ENCODE results near the gene CD4. TPM values are rescaled to one million over a fixed set of nuclear protein-coding genes. Genes with fewer than 3 reads are reported as not detected.

CD4 gene
- total and polyA plus RNA-seq, 7 experiments from 2014 or later, result 164 to 576 (median 256) TPM

GRCh38 chr12:6829536-6830220, 40.4 kb downstream of the CD4 start:
- Mint-ChIP-seq H3K27me3 (peaks cover 9 to 53% (median 16%) of the 10 kb centered on the region in 5 donors), H3K4me3 (peak overlapping the region; percentile 88 to 98 (median 92)), H3K27ac (peak overlapping the region in 8 of 9 donors; percentile 81 to 93 (median 86)), H3K4me1 (peaks cover 19 to 32% (median 26%) of the 10 kb centered on the region in 7 donors), H3K36me3 (peaks cover 0 to 4% (median 0%) of the 10 kb centered on the region in 5 donors), H3K9me3 (peaks cover 0 to 2% (median 0%) of the 10 kb centered on the region in 11 donors)
- H3K9me3 ChIP-seq (ENCODE audit: control insufficient read depth in 2 of 3, low read length in 3 of 3), result no peaks in the 10 kb centered on the region
- POLR2A ChIA-PET, result interaction anchor here (0.6 to 13.2 kb wide), 18 partner anchors 11 to 202 kb away, joined by 3 to 91 read pairs (median 4); partner anchors contain the start of genes CD4, CDCA3, COPS7A and GNB3
- CTCF ChIA-PET, result interaction anchor here (0.5 to 1.6 kb wide), 8 partner anchors 9 to 77 kb away, joined by 3 to 6 read pairs (median 4); partner anchors contain the start of genes MLF2, SPSB2 and USP5
- intact Hi-C loops (cut with micrococcal nuclease), result loop anchor here (2.0 to 5.0 kb wide), 4 partner anchors 43 to 262 kb away; partner anchors contain the start of genes ZNF384 (in 2 of the 2), NOP2 (in 1 of the 2) and SPSB2 (in 1 of the 2)
- ATAC-seq (no peak), DNase-seq (no peak)
- peaks cover 0 to 9% of the 10 kb centered on the region in 2 donors for H3K27me3 ChIP-seq (ENCODE audit: control insufficient read depth in 2 of 2, insufficient read depth in 2 of 2, low read length in 2 of 2)
- H3K4me1 ChIP-seq (ENCODE audit: control insufficient read depth in 2 of 2, insufficient read depth in 2 of 2, low read length in 2 of 2), result peaks cover 0 to 4% of the 10 kb centered on the region in 2 donors
- peak overlapping the region; percentile 53 for H3K27ac ChIP-seq (ENCODE audit: low read depth, low read length)
- H3K36me3 ChIP-seq (ENCODE audit: control insufficient read depth in 2 of 3, insufficient read depth in 3 of 3, low read length in 3 of 3), result no peaks in the 10 kb centered on the region
- peak overlapping the region; percentile 77 for H3K4me3 ChIP-seq (ENCODE audit: low read length)

- H3K9me3 Mint-ChIP-seq, result peaks cover 0 to 2% (median 0%) of the 10 kb centered on the region in 11 donors
Measured at GRCh38 chr12:6830286-6830890, 41.1 kb downstream of the CD4 start.

DNA sequence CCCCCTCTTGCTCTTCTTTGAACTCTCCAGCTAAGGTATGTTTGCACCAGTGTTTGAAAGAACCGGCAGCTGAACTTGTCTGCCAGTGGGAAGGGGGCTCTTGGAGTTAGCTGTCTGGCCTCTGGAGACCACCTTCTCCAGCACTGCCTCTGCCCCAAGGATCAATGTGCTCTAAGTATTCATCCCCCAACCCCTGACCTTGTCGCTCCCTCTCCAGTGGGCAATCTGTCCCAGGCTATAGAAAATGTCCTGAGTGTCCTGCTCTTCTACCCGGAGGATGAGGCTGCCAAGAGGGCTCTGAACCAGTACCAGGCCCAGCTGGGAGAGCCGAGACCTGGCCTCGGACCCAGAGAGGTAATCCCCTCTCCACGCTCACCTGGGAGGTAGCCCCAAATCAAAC, 41.7 kb downstream of the CD4 start:
- H3K27me3 ChIP-seq (ENCODE audit: control insufficient read depth in 2 of 2, insufficient read depth in 2 of 2, low read length in 2 of 2), result peaks cover 0 to 4% of the 10 kb centered on the region in 2 donors
- CTCF ChIA-PET, result interaction anchor here (0.6 to 1.1 kb wide), 5 partner anchors 8 to 266 kb away, joined by 3 to 4 read pairs (median 3); partner anchors contain the start of gene MLF2

More at GRCh38 chr12:6830286-6830890, 41.1 kb downstream of the CD4 start:
- Histone ChIP-seq H3K9me3 (ENCODE audit: control insufficient read depth in 2 of 3, low read length in 3 of 3) (no peaks in the 10 kb centered on the region), H3K4me3 (ENCODE audit: low read length) (no peak overlapping the region), H3K4me1 (ENCODE audit: control insufficient read depth in 2 of 2, insufficient read depth in 2 of 2, low read length in 2 of 2) (peaks cover 0 to 4% of the 10 kb centered on the region in 2 donors), H3K27me3 (ENCODE audit: control insufficient read depth in 2 of 2, insufficient read depth in 2 of 2, low read length in 2 of 2) (peaks cover 0 to 4% of the 10 kb centered on the region in 2 donors), H3K36me3 (ENCODE audit: control insufficient read depth in 2 of 3, insufficient read depth in 3 of 3, low read length in 3 of 3) (no peaks in the 10 kb centered on the region), H3K27ac (ENCODE audit: low read depth, low read length) (no peak overlapping the region)
- Mint-ChIP-seq H3K4me3 (peak overlapping the region; percentile 37 to 98 (median 80)), H3K27me3 (peaks cover 3 to 47% (median 9%) of the 10 kb centered on the region in 5 donors), H3K27ac (peak overlapping the region in 6 of 9 donors; percentile 17 to 86 (median 34)), H3K36me3 (peaks cover 0 to 4% (median 0%) of the 10 kb centered on the region in 5 donors), H3K4me1 (peaks cover 13 to 31% (median 23%) of the 10 kb centered on the region in 7 donors)
- DNase-seq (no peak), ATAC-seq (no peak)
- ChIA-PET POLR2A (interaction anchor here (0.6 to 13.2 kb wide), 8 partner anchors 22 to 203 kb away, joined by 3 to 91 read pairs (median 11); partner anchors contain the start of genes CDCA3, COPS7A, MLF2 and USP5), CTCF (interaction anchor here (0.5 to 1.6 kb wide), 7 partner anchors 8 to 267 kb away, joined by 3 to 5 read pairs (median 4); partner anchors contain the start of genes MLF2 and USP5)
- intact Hi-C loops (cut with micrococcal nuclease), result no loop called here

DNA sequence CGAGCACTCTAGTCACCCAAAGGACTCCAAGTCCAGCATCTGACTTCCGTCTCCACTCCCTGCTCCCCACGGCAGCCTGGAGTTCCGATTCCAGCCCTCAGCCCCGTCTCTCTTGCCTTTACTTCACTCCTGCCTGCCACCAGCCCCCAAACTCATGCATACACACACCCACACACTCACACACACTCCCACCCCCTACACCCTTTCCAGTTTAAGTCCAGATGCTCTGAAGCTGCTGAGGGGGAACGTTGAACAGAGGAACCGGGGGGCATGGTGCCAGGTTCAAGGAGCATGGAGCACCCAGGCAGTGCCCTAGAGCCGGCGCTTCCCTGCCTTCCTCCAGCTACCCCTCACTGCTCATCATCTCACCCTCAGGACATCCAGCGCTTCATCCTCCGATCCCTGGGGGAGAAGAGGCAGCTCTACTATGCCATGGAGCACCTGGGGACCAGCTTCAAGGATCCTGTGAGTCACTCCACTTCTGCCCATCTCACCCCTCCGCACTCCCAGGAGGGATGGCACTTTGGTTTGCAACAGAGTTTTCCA, 42.2 kb downstream of the CD4 start:
- no peak overlapping the region for H3K27ac Mint-ChIP-seq
- POLR2A ChIA-PET, result interaction anchor here (1.3 to 13.2 kb wide), 3 partner anchors 21 to 182 kb away, joined by 3 to 91 read pairs (median 39); partner anchors contain the start of genes CDCA3, MLF2 and USP5

More for the DNA sequence above, 41.7 kb downstream of the CD4 start:
- Histone ChIP-seq H3K36me3 (ENCODE audit: control insufficient read depth in 2 of 3, insufficient read depth in 3 of 3, low read length in 3 of 3) (no peaks in the 10 kb centered on the region), H3K9me3 (ENCODE audit: control insufficient read depth in 2 of 3, low read length in 3 of 3) (no peaks in the 10 kb centered on the region), H3K4me1 (ENCODE audit: control insufficient read depth in 2 of 2, insufficient read depth in 2 of 2, low read length in 2 of 2) (peaks cover 3 to 4% of the 10 kb centered on the region in 2 donors), H3K4me3 (ENCODE audit: low read length) (no peak overlapping the region), H3K27ac (ENCODE audit: low read depth, low read length) (no peak overlapping the region)
- peaks cover 0 to 45% (median 6%) of the 10 kb centered on the region in 5 donors for H3K27me3 Mint-ChIP-seq
- H3K9me3 Mint-ChIP-seq, result peaks cover 0 to 2% (median 0%) of the 10 kb centered on the region in 11 donors
- H3K36me3 Mint-ChIP-seq, result peaks cover 0 to 4% (median 0%) of the 10 kb centered on the region in 5 donors
- H3K4me3 Mint-ChIP-seq, result peak overlapping the region in 9 of 10 donors; percentile 0 to 98 (median 34)
- DNase-seq (no peak), ATAC-seq (no peak)
- intact Hi-C loops (cut with micrococcal nuclease), result no loop called here
- H3K27ac Mint-ChIP-seq, result peak overlapping the region in 3 of 9 donors; percentile 29 to 57 (median 40)
- POLR2A ChIA-PET, result interaction anchor here (0.6 to 13.2 kb wide), 6 partner anchors 21 to 204 kb away, joined by 3 to 91 read pairs (median 6); partner anchors contain the start of genes CDCA3, MLF2 and USP5
- peaks cover 9 to 29% (median 23%) of the 10 kb centered on the region in 7 donors for H3K4me1 Mint-ChIP-seq

DNA sequence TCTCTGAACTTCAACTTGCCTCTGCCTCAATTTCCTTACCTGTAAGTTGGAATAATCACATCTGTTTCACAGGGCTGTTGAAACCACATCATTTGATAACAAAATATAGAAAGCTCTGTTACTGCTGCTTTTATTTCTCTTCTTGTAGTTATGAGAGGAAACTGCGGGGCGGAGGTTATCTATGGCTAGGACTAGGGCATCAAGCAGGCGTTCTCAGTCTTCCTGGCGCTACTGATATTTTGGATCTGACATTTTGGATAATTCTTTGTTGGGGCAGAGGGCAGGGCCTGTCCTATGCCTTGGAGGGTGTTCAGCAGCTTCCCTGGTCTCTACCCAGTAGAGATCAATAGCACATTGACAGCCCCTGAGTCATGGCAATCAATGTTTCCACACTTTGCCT, 42.8 kb downstream of the CD4 start:
- POLR2A ChIA-PET, result interaction anchor here (0.6 to 13.2 kb wide), 5 partner anchors 11 to 201 kb away, joined by 3 to 91 read pairs (median 3); partner anchors contain the start of genes CDCA3, GPR162, MLF2 and USP5

More for the DNA sequence above, 42.2 kb downstream of the CD4 start:
- no peak for ATAC-seq
- intact Hi-C loops (cut with micrococcal nuclease), result no loop called here
- no peaks in the 10 kb centered on the region for H3K36me3 ChIP-seq (ENCODE audit: control insufficient read depth in 2 of 3, insufficient read depth in 3 of 3, low read length in 3 of 3)
- no peak overlapping the region for H3K4me3 ChIP-seq (ENCODE audit: low read length)
- H3K27ac ChIP-seq (ENCODE audit: low read depth, low read length), result no peak overlapping the region
- no peaks in the 10 kb centered on the region for H3K9me3 ChIP-seq (ENCODE audit: control insufficient read depth in 2 of 3, low read length in 3 of 3)
- CTCF ChIA-PET, result interaction anchor here (0.8 to 1.1 kb wide), 2 partner anchors 8 to 79 kb away, joined by 3 read pairs; no protein-coding TSS in a partner anchor
- H3K27me3 Mint-ChIP-seq, result peaks cover 0 to 41% (median 6%) of the 10 kb centered on the region in 5 donors
- H3K9me3 Mint-ChIP-seq, result peaks cover 0 to 2% (median 0%) of the 10 kb centered on the region in 11 donors
- no peak for DNase-seq
- peak overlapping the region in 2 of 10 donors; percentile 94 to 98 for H3K4me3 Mint-ChIP-seq
- H3K4me1 ChIP-seq (ENCODE audit: control insufficient read depth in 2 of 2, insufficient read depth in 2 of 2, low read length in 2 of 2), result peaks cover 4% of the 10 kb centered on the region in 2 donors
- H3K36me3 Mint-ChIP-seq, result peaks cover 0 to 4% (median 0%) of the 10 kb centered on the region in 5 donors
- peaks cover 0 to 4% of the 10 kb centered on the region in 2 donors for H3K27me3 ChIP-seq (ENCODE audit: control insufficient read depth in 2 of 2, insufficient read depth in 2 of 2, low read length in 2 of 2)
- H3K4me1 Mint-ChIP-seq, result peaks cover 9 to 29% (median 23%) of the 10 kb centered on the region in 7 donors

More for the DNA sequence above, 42.8 kb downstream of the CD4 start:
- no peak overlapping the region for H3K27ac ChIP-seq (ENCODE audit: low read depth, low read length)
- H3K27me3 ChIP-seq (ENCODE audit: control insufficient read depth in 2 of 2, insufficient read depth in 2 of 2, low read length in 2 of 2), result peaks cover 0 to 4% of the 10 kb centered on the region in 2 donors
- H3K4me3 ChIP-seq (ENCODE audit: low read length), result no peak overlapping the region
- no peaks in the 10 kb centered on the region for H3K36me3 ChIP-seq (ENCODE audit: control insufficient read depth in 2 of 3, insufficient read depth in 3 of 3, low read length in 3 of 3)
- H3K4me1 Mint-ChIP-seq, result peaks cover 4 to 28% (median 22%) of the 10 kb centered on the region in 7 donors
- CTCF ChIA-PET, result interaction anchor here (0.9 to 5.6 kb wide), 2 partner anchors 78 to 114 kb away, joined by 3 to 38 read pairs; partner anchors contain the start of gene MLF2
- peaks cover 0 to 4% (median 0%) of the 10 kb centered on the region in 5 donors for H3K36me3 Mint-ChIP-seq
- intact Hi-C loops (cut with micrococcal nuclease), result no loop called here
- no peaks in the 10 kb centered on the region for H3K9me3 ChIP-seq (ENCODE audit: control insufficient read depth in 2 of 3, low read length in 3 of 3)
- no peak overlapping the region for H3K27ac Mint-ChIP-seq
- no peak overlapping the region for H3K4me3 Mint-ChIP-seq
- peaks cover 0 to 40% (median 5%) of the 10 kb centered on the region in 5 donors for H3K27me3 Mint-ChIP-seq
- H3K4me1 ChIP-seq (ENCODE audit: control insufficient read depth in 2 of 2, insufficient read depth in 2 of 2, low read length in 2 of 2), result peaks cover 4% of the 10 kb centered on the region in 2 donors
- ATAC-seq (no peak), DNase-seq (no peak)
- peaks cover 0 to 2% (median 0%) of the 10 kb centered on the region in 11 donors for H3K9me3 Mint-ChIP-seq
